B cell (primary cell): ENCODE measurements around the gene TBX1.

Experiments
- EZH2 ChIP-seq: IDR thresholded peaks from 2 replicates; pipeline ENCODE4 v1.6.1; 2012; ENCODE audit warnings: borderline replicate concordance, low read depth, mild to moderate bottlenecking, moderate library complexity, low read length; ENCODE audit not compliant: insufficient read depth, poor library complexity, severe bottlenecking
- TF ChIP-seq, protein P1 (sequence below): fragments of 200-600 bp; IDR thresholded peaks from one replicate; pipeline ENCODE4 v1.8.0; 2022; ENCODE audit warnings: antibody characterized with exemption, mild to moderate bottlenecking

DNA sequence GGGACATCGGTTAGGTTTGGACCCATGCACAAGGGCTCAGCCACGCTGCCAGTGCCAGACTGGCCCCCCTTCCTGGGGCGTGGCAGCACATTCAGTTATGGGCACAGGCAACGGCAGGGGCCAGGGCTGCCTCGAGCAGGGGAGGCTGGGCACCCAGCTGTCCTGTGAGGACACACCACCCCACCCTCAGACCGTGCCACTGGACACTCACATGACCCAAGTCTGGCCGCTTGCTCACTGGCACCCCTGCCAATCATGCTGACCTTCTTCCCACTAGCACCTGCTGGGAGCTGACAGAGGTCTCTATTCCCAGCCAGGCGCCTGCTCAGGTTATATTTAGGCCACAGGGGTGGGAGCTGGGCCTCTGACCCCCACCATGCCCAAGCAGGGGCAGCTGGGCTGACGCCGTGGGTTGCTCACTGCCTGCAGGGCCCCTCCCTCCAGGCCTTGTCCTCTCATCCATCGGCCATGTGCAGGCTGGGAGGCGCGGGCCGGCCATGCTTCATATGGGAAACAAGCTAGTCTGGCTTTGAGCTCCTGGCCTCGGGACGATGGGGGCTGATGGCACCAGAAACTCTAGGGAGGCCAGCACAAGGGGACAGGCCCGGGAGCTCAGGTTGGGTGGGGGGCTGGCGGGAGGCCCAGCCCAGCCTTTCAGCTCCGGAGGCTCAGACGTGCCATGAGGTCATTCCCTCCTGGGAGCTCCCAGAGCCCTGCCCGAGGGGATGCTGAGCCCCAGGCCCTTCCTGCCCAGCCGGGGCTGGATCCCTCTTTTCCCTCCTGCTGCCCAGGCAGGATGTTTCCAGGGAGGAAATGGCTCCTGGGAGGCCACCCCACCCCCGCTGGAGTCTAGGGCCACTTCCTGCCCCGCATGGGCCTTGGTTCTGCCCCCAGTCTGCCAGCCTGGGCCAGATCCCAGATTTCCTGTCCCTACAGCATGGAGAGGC is 15.2 kb upstream of the TBX1 start:
- TF ChIP-seq, protein P1, sequence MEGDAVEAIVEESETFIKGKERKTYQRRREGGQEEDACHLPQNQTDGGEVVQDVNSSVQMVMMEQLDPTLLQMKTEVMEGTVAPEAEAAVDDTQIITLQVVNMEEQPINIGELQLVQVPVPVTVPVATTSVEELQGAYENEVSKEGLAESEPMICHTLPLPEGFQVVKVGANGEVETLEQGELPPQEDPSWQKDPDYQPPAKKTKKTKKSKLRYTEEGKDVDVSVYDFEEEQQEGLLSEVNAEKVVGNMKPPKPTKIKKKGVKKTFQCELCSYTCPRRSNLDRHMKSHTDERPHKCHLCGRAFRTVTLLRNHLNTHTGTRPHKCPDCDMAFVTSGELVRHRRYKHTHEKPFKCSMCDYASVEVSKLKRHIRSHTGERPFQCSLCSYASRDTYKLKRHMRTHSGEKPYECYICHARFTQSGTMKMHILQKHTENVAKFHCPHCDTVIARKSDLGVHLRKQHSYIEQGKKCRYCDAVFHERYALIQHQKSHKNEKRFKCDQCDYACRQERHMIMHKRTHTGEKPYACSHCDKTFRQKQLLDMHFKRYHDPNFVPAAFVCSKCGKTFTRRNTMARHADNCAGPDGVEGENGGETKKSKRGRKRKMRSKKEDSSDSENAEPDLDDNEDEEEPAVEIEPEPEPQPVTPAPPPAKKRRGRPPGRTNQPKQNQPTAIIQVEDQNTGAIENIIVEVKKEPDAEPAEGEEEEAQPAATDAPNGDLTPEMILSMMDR = no peak
- no peak for TF ChIP-seq EZH2
